ENCODE data around the gene CSDE1. TPM values are rescaled to one million over a fixed set of nuclear protein-coding genes. Genes with fewer than 3 reads are reported as not detected.

The CSDE1 gene
- total RNA-seq, 1 donor from 2014 or later: 606 TPM

- H3K9me3 Mint-ChIP-seq (ENCODE audit: low read depth): no peaks in the 10 kb centered on the region
- no peaks in the 10 kb centered on the region for H3K4me1 Mint-ChIP-seq (ENCODE audit: low read depth)
- TF ChIP-seq CTCF (IDR thresholded peaks at IDR 0.05; ENCODE audit: unreplicated experiment): no peak
- H3K27ac Mint-ChIP-seq: no peak overlapping the region
- H3K27me3 Mint-ChIP-seq: no peaks in the 10 kb centered on the region
- no peak for DNase-seq (ENCODE audit: low spot score, unreplicated experiment)
- no peak overlapping the region for H3K4me3 Mint-ChIP-seq (ENCODE audit: low read depth)
- H3K36me3 Mint-ChIP-seq (ENCODE audit: insufficient read depth): peaks cover 7% of the 10 kb centered on the region
Observed at GRCh38 chr1:114702737-114703136, 55.0 kb downstream of the CSDE1 start.

GRCh38 chr1:114701931-114702330 lies 55.9 kb downstream of the CSDE1 start:
- no peak for DNase-seq (ENCODE audit: low spot score, unreplicated experiment)
- Mint-ChIP-seq H3K9me3 (ENCODE audit: low read depth) (no peaks in the 10 kb centered on the region), H3K4me1 (ENCODE audit: low read depth) (no peaks in the 10 kb centered on the region), H3K27ac (no peak overlapping the region), H3K27me3 (peaks cover 2% of the 10 kb centered on the region), H3K36me3 (ENCODE audit: insufficient read depth) (no peaks in the 10 kb centered on the region), H3K4me3 (ENCODE audit: low read depth) (no peak overlapping the region)
- no peak for TF ChIP-seq CTCF (IDR thresholded peaks at IDR 0.05; ENCODE audit: unreplicated experiment)

GRCh38 chr1:114700036-114700600 lies 57.7 kb downstream of the CSDE1 start:
- TF ChIP-seq CTCF (IDR thresholded peaks at IDR 0.05; ENCODE audit: unreplicated experiment): no peak
- Mint-ChIP-seq H3K4me3 (ENCODE audit: low read depth) (no peak overlapping the region), H3K27me3 (peaks cover 6% of the 10 kb centered on the region), H3K27ac (no peak overlapping the region), H3K4me1 (ENCODE audit: low read depth) (no peaks in the 10 kb centered on the region), H3K9me3 (ENCODE audit: low read depth) (no peaks in the 10 kb centered on the region), H3K36me3 (ENCODE audit: insufficient read depth) (no peaks in the 10 kb centered on the region)
- no peak for DNase-seq (ENCODE audit: low spot score, unreplicated experiment)

GRCh38 chr1:114696810-114697209 lies 61.0 kb downstream of the CSDE1 start:
- Mint-ChIP-seq H3K9me3 (ENCODE audit: low read depth) (no peaks in the 10 kb centered on the region), H3K4me3 (ENCODE audit: low read depth) (no peak overlapping the region), H3K36me3 (ENCODE audit: insufficient read depth) (no peaks in the 10 kb centered on the region), H3K27ac (no peak overlapping the region), H3K4me1 (ENCODE audit: low read depth) (no peaks in the 10 kb centered on the region), H3K27me3 (peaks cover 6% of the 10 kb centered on the region)
- no peak for TF ChIP-seq CTCF (IDR thresholded peaks at IDR 0.05; ENCODE audit: unreplicated experiment)
- no peak for DNase-seq (ENCODE audit: low spot score, unreplicated experiment)

- no peaks in the 10 kb centered on the region for H3K9me3 Mint-ChIP-seq (ENCODE audit: low read depth)
- no peaks in the 10 kb centered on the region for H3K4me1 Mint-ChIP-seq (ENCODE audit: low read depth)
- no peak for TF ChIP-seq CTCF (IDR thresholded peaks at IDR 0.05; ENCODE audit: unreplicated experiment)
- no peak for DNase-seq (ENCODE audit: low spot score, unreplicated experiment)
- H3K36me3 Mint-ChIP-seq (ENCODE audit: insufficient read depth): no peaks in the 10 kb centered on the region
- H3K27me3 Mint-ChIP-seq: peaks cover 6% of the 10 kb centered on the region
- H3K27ac Mint-ChIP-seq: no peak within 1 kb of the TSS
- H3K4me3 Mint-ChIP-seq (ENCODE audit: low read depth): no peak within 1 kb of the TSS
Observed at GRCh38 chr1:114695430-114696058, 62.2 kb downstream of the CSDE1 start, which contains the start of gene AMPD1. AMPD1 (minus strand) TSS chr1:114695546; CDS start chr1:114695471, 75 bp downstream.
